Ramos (cell line): Measurements from ENCODE around the gene GRK5.

Experiments used
- in situ Hi-C: fragments of 300-500 bp; cut with MboI; formaldehyde crosslinking; loops from one replicate; pipeline ENCODE4 v1.14.3; 2022; ENCODE audit warnings: low sequenced_read_pairs; ENCODE audit not compliant: unreplicated experiment

GRK5 gene

DNA sequence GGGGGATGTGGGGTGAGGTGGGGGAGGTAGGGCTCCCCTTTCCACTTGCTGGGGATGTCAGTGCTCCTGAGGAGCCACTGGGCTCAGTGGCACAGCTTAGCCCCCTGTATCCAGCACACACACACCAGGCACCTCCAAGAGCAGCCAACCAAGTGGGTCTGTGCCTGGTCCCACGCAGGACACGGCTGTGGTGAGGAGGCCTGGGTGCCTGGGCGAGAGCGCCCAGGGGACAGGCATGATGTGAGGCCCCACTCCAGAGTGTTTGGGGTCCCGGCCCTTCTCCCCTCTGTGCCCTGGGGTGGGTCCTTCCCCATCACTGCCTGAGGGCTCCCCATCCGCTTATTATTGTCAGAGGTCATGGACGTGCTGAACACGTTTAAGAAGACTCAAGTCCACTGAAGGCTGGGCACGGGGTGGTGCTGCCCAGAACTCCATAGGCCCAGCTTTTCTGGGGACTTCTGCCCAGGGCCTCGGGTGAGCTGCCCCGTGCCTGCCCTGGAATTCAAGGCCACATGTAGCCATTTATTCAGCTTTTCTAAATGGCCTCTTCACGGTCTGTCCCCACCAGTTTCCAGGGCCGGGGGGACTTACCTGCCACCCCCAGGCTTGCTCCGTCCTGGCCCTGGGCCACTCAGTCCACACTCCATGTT lies 119.8 kb downstream of the GRK5 start:
- in situ Hi-C loops = no loop called here

DNA sequence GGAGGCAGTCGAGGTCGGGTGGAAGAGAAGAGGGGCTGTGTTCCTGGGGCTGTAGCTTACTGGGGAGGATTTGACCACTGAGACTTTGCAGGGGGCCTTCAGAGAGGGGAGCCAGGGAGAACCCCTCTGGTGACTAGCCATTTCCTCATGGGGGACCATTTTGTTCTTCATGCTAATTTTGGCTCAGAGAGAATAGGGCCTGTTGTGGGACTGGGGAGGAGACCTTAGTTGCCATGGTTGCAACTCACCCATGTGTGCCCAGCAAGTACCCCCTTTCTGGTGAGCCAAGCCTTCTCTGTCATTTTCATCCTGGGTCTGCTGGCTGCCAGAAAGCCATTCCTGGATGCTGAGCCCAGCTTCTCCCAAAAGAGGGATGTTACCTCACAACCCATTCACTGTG lies 120.9 kb downstream of the GRK5 start:
- in situ Hi-C loops = no loop called here

DNA sequence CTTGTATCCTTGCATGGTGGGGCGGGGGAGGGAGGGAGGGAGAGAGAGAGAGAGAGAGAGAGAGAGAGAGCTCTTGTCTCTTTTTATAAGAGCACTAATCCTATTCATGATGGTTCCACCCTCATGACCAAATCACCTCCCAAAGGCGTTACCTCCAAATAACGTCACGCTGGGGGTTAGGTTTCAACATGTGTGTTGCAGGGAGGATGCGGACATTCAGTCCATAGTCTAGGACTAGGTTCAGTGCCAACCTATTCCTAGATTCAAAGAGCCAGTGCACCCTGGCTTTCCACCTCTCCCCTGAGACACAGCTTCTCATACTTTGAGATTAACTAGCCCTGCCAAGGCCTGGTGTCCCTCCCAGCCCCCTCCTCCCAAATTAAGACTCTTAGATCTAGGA lies 123.0 kb downstream of the GRK5 start:
- in situ Hi-C loops = no loop called here

DNA sequence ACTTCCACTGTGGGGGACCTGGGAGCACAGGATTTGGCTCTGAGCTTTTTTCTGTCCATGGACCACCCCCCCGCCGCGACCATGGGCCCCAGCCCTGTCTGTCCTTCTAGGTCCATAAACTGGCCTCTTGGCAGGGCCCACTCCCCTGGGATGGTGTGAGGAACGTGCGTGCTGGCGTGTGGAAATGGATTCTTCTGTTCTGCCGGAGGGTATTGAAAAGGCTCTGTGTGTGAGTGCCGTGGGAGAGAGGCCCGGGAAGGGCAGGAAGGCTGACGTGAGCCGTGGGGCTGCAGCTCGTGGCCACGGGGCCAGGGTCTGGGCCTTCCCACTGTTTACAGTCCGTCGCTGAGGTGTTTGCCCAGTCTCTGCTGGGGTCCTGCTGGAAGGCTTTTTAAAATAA lies 123.7 kb downstream of the GRK5 start:
- in situ Hi-C loops = no loop called here

DNA sequence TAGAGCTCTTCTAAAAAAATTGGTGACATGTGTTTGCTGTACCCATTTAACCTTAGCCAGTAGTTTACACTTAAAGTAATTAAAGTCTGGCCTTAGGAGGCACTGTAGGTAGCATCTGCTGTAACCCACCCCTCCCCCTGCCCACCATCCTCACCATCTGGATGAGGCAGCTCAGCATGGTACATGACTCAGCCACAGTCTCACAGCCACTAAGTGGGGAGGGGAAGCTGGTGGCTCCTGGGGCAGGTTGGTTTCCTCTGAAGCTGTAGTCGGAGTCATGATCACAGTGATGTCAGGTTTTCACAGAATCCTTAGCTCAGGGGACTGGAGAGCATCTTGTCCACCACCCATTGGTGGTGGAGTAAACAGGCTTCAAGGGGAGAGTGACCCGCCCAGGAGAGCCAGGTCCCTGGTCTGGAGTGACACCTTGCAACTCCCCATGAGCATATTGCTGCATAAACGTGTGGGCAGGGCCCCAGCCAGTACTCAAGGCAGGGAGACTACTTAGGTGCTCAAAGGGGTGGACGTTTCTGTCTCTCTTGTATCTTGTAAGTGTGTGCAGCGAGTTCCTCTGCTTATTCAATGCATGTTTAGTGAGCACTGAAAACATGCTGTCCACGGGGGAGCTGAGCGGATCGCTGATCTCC lies 125.9 kb downstream of the GRK5 start:
- in situ Hi-C loops = no loop called here

DNA sequence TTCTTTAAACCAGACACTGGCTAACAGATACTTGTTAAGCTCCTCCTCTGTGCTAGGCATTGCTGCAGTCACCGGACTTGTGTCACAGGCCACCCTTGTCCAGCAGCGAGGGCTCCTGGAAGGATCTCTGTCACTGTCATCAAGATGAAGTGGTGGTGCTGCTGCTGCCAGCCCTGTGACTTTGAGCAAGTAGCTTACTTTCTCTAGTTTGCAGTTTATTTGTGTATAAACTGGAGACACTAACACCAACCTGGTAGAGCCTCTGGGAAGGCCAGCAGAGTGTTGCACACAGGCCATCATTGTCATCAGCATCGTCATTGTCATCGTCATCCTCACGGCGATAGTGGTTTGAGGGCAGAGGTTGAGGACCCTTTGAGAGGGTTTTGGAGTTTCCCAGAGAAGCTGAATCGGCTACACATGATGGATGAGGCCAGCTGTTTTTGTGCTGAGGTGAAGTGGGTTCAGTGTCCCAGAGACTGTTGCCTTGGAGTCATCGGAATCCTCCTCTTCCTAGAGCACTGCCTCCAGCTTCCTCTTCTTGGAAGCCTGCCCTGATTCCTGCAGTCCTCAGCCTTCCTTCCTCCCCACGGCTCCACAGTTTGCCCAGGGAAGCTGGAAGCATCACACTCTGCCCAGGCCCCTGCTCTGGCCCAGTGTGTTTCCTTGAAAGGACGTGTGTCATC lies 128.4 kb downstream of the GRK5 start:
- in situ Hi-C loops = no loop called here

DNA sequence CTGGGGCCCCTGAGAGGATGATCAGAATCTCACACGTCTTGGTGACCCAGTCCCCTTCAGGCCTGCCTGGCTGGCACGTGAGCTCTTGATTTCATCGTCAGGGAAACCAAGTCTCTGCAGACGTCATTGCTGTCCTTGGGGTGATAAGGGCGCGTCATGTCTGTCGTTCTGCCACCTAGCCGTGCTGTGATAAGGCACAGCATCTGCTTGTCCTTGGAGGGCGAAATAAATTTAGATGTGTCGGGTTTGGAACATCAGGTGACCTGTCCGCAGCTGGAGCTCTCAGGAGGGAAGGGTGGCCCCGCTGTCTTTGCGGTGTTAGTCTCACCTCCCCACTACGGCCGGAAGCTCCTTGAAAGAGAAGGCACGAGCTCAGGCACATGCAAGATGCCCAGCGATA lies 129.2 kb downstream of the GRK5 start:
- in situ Hi-C loops = no loop called here

DNA sequence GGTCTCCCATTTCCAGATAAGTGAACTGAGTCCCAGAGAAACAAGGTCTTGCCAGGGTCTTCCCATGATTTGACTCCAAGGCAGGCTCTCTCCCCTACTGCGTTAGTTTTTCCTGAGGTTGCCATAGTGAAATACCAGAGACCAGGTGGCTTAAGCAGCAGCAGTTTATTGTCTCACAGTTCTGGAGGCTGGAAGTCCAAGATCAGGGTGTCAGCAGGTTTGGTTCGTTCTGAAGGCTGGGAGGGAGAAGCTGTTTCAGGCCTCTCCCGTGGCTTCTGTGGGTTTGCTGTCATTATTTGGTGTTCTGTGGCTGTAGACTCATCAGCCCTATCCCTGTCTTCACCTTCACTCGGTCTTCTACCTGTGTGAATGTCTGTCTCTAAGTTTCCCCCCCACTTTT lies 129.9 kb downstream of the GRK5 start:
- in situ Hi-C loops = no loop called here

DNA sequence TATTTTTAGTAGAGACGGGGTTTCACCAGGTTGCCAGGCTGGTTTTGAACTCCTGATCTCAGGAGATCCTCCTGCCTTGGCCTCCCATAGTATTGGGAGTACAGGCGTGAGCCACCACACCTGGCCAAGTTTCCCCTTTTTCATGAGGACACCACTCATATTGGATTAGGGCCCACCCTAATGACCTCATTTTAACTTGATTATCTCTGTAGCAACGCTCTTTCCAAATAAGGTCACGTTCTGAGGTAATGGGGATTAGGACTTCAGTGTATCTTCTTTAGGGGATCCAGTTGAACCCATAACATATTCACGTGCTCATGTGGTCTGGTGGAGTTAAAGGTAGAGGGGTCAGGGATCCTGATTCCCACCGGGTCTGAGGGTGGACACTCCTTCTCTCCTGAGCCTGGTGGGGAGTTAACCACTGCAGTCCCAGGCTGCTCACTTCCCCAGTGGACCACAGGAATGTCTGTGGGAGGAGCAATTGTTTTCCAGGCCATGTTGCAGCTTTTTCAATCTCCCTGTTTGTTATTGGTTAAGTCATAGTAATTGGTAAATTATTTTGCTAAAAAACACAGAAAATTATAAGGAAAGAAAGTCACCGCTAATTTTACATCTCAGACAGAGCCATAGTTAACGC lies 130.5 kb downstream of the GRK5 start:
- in situ Hi-C loops = no loop called here

DNA sequence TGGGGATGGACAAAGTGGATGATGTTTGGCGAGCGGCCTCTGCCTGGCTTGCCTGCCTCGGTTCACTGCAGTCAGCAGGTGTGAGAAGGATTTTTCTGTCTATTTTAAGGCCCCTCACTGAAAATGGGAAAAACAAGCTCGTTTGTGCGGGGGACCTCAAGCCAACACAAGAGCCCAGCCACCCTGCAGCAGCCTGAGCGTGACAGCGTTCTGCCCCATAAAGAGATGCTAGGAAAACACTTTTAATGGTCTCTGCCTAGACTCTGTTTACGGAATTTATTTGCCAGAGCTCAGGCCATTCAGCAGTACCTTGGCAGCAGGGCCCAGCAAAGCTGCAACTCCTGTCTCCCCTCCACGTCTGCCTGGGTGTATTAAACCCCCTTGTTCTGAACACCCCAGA lies 131.7 kb downstream of the GRK5 start:
- in situ Hi-C loops = no loop called here

DNA sequence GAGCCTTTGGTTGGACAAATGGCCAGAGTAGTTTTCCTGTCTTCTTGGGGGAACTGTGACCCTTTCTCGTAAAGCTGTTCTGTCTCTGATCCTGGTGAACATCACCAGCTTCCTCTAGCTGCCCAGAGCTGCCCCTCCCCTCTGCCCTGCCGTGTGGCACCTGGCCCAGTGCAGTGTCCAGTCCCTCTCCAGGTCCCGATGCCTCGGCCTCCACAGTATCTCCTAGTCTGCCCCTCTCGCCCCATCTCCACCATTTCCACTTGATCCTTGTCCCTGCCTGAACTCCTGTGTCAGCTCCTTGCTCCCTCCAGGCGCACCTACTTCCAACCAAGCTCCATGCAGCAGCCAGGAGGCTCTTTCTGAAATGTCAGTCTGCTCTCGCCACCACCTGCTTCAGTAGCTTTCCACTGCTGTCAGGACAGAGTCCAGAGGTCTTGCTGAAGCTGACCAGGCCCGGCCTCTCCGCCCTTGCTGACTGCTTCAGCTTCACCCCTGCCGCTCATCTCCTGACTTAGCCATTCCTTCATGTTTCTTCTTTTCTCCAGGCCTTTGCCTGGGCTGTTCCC lies 133.6 kb downstream of the GRK5 start:
- in situ Hi-C loops = no loop called here

DNA sequence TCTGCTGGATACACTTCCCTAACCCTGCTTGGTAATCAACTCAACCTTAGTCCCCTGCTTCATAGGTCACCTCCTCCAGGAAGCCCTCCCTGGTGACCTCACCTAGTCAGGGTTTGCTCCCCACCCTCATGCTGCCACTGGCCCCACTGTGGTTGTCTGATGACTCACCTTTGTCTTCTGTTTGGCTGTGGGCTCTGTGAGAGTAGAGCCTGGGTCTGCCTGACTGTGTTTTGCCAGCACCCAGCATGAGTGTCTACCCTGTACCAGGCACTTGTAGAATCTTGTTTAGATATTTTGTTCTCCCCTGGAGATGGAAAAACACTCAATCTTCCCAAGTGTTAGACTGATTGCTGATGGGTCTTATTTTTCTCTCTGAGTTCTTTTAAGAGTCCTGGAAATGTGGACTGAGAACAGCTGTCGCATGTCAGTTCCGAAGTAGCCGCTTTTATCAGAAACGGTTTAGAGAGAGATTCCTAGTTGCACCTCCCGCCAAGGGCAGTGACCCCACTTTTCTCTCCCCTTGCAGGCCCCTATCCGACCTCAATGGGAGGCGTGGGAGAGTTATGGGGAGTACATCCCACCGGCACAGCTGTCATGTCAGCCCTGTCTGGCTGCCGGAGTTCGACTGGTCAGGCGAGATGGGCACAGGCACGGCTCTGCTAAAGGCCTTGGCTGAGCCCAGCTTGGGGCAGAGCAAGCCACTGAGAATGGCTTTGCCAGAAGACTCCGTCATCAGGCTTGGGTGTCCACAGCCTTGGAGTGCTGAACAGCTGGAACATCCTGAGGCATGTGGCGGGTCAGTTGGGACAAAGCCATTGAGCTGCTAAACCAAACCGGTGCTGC lies 134.3 kb downstream of the GRK5 start:
- in situ Hi-C loops = no loop called here

DNA sequence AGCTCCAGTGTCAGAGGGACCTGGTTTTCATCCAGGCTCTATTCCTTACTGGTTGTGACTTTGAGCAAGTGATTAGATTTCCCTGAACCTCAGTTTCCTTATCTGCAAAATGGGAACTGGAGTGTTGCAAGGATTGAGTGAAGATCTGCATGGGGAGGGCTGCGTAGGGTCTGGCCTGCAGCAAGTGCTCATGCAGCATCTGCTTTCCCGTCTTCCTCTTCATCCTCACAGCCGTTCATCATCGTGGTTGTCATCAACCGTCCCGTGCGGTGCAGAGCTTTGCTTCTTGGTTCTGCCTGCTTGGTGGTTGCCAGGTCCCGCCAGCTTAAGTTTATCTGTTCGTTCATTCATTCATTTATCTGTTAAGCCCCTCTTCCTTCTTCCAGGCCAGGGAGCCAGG lies 135.0 kb downstream of the GRK5 start:
- in situ Hi-C loops = no loop called here

DNA sequence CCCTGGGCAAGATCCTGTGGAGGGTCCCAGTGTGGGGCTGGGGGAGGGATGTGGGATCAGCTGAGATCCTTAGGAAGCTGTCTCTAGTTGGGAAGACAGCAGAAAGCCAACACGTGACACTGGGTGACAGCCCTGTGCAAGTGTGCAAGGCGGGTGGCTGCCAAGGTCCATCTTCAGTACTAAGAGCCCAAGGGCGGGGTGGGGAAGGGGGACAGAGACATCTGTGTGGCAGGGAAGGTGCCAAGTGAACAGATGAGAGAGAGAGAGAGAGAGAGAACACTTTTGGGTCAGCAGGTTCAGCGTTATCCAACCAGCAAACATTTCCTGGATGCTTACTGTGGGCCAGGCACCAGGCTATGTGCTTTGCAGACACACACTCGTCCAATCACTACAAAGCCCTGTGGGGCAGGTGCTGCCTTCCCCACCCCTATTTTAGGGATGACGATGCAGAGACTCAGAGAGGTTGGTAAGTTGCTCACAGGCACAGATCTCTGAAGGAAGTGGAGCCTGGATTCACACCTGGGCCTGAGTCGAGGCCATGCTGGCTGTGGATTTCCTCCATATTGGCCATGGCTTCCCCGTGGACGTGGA lies 135.7 kb downstream of the GRK5 start:
- in situ Hi-C loops = no loop called here

DNA sequence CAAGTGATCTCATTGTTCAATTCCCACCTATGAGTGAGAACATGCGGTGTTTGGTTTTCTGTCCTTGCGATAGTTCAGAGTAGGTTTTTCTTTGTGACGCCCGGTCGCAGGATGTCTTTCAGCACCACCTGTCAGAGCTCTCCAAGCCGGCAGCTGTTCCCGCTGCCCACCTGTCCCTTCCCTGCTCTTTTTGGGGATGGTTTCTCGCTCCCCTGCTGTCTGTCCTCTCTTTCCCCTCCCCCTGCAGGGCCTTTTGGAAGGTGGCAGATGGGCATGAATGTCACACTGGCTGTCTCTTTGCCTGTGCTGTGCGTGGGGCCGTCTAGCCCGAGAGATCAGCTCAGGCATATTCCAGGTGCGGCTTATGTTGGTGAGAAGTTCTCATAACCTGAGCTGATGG lies 137.0 kb downstream of the GRK5 start:
- in situ Hi-C loops = no loop called here

DNA sequence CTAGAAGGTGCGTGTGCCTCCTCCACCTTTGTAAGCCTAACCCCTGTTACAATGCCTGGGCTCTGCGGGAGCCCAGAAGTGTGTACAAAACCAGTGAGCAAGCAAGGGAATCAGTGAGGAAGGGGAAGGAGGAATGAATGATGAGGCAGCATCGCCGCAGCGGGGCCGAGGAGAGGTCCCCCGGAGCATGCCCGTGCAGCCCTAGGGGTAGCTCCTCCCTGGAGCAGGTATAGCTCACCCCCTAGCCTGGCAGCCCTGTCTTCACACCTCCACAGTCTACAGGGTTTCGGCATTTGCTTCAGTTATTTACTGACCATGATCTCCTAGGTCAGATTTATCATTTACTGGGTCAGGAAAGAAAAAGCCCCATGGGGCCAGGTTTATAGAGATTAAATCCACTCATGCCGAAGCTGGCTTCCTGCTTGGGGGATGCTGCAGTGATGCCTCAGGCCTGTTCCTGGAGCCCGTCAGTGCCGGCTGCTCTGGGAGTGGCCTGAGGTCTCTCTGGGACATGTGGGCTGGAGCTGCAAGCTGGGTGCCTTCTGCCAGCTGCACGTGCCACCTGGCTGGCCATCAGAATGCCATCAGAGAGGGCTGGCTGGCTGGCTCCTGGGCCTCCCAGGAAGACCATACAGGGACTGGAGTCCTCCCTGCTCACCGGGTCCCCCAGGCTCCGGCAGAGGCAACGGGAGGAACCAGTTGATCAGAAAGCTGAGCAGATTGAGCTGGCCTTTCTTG lies 138.9 kb downstream of the GRK5 start:
- in situ Hi-C loops = no loop called here

DNA sequence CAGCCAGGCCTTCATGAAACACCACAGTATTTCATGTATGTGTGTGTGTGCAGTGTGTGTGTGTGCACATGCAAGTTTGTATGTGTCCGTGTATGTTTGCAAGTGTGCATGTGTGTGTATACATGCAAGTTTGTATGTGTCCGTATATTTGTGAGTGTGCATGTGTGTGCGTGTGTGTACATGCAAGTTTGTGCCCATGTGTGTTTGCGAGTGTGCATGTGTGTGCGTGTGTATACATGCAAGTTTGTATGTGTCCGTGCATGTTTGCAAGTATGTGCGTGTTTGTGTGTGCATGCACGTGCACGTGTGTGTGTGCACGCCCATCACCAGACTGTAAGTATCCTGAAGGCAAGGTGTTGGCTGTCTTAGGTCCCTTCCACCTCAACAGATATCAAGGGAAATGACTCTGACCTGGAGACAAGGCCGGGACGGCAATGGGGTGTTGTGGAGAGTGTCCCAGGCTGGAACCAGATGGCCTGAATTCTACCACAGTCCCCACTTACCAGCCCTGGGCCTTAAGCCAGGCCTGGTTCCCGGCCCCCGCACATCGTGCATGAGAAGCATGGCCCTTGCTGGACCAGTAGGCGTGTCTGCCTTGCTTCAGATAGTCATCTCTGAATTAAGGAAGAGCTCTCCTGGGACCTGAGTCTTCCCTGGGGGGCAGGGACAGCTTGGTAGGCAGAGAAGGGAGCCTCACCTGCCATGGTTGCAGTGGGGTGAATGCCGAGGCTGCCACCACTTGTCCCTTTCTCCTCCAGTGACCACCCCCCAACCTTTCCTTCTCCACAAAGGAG lies 140.0 kb downstream of the GRK5 start:
- in situ Hi-C loops = no loop called here

DNA sequence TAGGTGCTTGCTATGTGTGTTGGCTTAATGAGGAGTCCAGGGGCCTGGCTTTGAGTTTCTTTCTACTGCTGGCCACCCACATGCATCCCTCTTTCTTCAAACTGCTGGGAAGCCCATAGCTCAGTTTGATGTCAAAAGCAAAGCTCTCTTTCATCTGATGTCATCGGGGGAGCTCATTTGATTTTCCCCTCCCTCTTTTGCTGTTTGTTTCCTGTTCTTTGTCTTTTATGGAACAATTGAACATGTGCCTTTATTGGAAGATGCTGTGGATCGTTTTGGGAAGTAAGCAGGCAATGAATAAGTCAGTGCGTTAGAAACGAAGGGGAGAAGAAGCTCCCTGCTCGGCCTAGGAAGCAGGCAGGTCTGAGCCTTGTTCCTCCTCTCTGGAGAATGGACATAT lies 140.7 kb downstream of the GRK5 start:
- in situ Hi-C loops = no loop called here
